Spleen (tissue), 11 donors: Measurements from ENCODE around the gene OSGEPL1. TPM values are rescaled to one million over a fixed set of nuclear protein-coding genes. Genes with fewer than 3 reads are reported as not detected.

Experiments
- DNase-seq: peaks from one replicate; pipeline ENCODE4 v3.0.0-alpha.2; 2020
- H3K27ac ChIP-seq, 8 donors: fragments of 200-600 bp; sonication (generic) in 7 of 8; 1 replicate in 4 of 8; 2 replicates in 4 of 8; pipeline versions ENCODE4 v1.5.0 to v1.8.0; 2016 to 2021; ENCODE audit warnings: inconsistent platforms in 4 of 8, mild to moderate bottlenecking in 4 of 8, moderate library complexity in 1 of 8
- H3K27me3 ChIP-seq, 7 donors: fragments of 200-600 bp; sonication (generic) in 6 of 7; replicated peaks in 1 of 7; 1 replicate in 4 of 7; 2 replicates in 3 of 7; pipeline versions ENCODE4 v1.5.0 to v1.8.0; 2016 to 2021; ENCODE audit warnings: inconsistent platforms in 3 of 7, mild to moderate bottlenecking in 1 of 7
- H3K36me3 ChIP-seq, 6 donors: fragments of 200-600 bp; sonication (generic) in 5 of 6; 1 replicate in 4 of 6; 2 replicates in 2 of 6; pipeline versions ENCODE4 v1.5.0 to v1.8.0; 2016 to 2021; ENCODE audit warnings: inconsistent platforms in 2 of 6
- H3K4me1 ChIP-seq, 6 donors: fragments of 200-600 bp; sonication (generic) in 5 of 6; 1 replicate in 3 of 6; 2 replicates in 3 of 6; pipeline versions ENCODE4 v1.5.0 to v1.8.0; 2016 to 2021; ENCODE audit warnings: inconsistent platforms in 3 of 6
- H3K4me3 ChIP-seq, 8 donors: fragments of 200-600 bp; sonication (generic) in 7 of 8; 1 replicate in 4 of 8; 2 replicates in 4 of 8; pipeline versions ENCODE4 v1.5.0 to v1.8.0; 2016 to 2021; ENCODE audit warnings: inconsistent platforms in 4 of 8, mild to moderate bottlenecking in 4 of 8, moderate library complexity in 2 of 8
- H3K9me3 ChIP-seq, 8 donors: fragments of 200-600 bp; sonication (generic) in 7 of 8; 1 replicate in 4 of 8; 2 replicates in 4 of 8; pipeline versions ENCODE4 v1.5.0 to v1.8.0; 2016 to 2021; ENCODE audit warnings: inconsistent platforms in 4 of 8
- POLR2A ChIP-seq, 3 donors: fragments of 450-650 bp; IDR thresholded peaks; one replicate each; pipeline ENCODE4 v1.5.1; 2017; ENCODE audit warnings: antibody characterized with exemption in 3 of 3, mild to moderate bottlenecking in 1 of 3
- POLR2AphosphoS5 ChIP-seq, 3 donors: sonication (generic); formaldehyde crosslinking; IDR thresholded peaks; one replicate each; pipeline ENCODE4 v1.5.1; 2017; ENCODE audit warnings: antibody characterized with exemption in 3 of 3
- WGBS, 5 donors: extraction: QIAGEN DNeasy Blood & Tissue Kit in 3 of 5; methylation state at CpG; one replicate each; pipeline versions ENCODE4 v1.1.5 to v1.1.7; 2013 to 2018; 5-methylcytosine and 5-hydroxymethylcytosine counted together
- intact Hi-C: fragments of 100-400 bp; cut with DNase I; formaldehyde crosslinking; loops from one replicate; pipeline ENCODE4 v1.15.0; 2023; ENCODE audit warnings: low total_unique reads
- polyA plus RNA-seq, 3 donors: library from polyadenylated mRNA; stranded (reverse); fragments of 200-250 nt; gene quantifications; one replicate each; pipeline ENCODE4 v1.2.1, GENCODE V29; 2013
- total RNA-seq, 7 donors: library from RNA; depleted of rRNA in 3 of 7; stranded (reverse); fragments of >200 nt in 3 of 7; fragmentation: NEBNext Ultra II Directional in 4 of 7; extraction: Animal tissue kit (Norgen Biotek cat#: 25700) in 4 of 7; gene quantifications; one replicate each; pipeline versions ENCODE4 v1.1.0 to v1.2.1, GENCODE V29; 2016 to 2021
- TF ChIP-seq, protein P1 (sequence below), 11 experiments: fragments of 200-600 bp in 7 of 11; fragments of 450-650 bp in 4 of 11; sonication (generic) in 4 of 11; IDR thresholded peaks in 8 of 11; conservative IDR thresholded peaks in 3 of 11; 1 replicate in 7 of 11; 2 replicates in 4 of 11; pipeline versions ENCODE4 v1.4.0 to v1.8.0; 2016 to 2021; ENCODE audit warnings: antibody characterized with exemption in 11 of 11, inconsistent platforms in 4 of 11, mild to moderate bottlenecking in 1 of 11
- donor health status: healthy with polysubstance abuse.
- donor health status: DM: no; HTN: no; CAD: no; lungs with moderate emphysema.
- donor health status: DM: no; HTN: no; CAD: no.
- donor health status: Bipolar disorder and iron deficiency.
- donor health status: healthy.
- donor health status: DM: no; HTN: no; CAD: no.
- donor health status: DM: yes; HTN: yes; CAD: no.

OSGEPL1 gene
- total and polyA plus RNA-seq, 10 donors: 6.2 to 13.9 (median 7.9) TPM

DNA sequence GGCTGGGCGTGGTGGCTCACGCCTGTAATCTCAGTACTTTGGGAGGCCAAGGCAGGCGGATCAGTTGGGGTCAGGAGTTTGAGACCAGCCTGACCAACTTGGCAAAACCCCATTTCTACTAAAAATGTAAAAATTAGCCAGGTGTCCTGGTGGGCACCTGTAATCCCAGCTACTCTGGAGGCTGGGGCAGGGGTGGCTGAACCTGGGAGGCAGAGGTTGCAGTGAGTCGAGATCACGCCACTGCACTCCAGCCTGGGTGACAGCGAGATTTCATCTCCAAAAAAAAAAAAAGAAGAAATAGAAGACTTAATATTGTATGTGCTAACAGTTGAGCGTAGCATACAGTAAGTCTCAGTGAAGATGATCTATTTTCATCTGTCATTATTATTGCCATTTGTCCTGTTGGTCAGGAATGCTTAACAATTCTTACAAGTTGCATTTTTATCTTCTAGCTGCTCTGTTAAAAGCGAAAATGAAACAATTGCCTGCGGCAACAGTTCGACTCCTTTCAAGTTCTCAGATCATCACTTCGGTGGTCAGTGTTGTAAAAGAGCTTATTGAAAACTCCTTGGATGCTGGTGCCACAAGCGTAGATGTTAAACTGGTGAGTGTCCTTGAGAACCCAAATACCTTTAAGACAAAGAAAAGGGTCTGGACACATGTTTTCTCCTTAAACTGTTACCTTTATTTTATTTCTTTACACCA is 28.9 kb upstream of the OSGEPL1 start:
- peaks cover 0 to 53% (median 38%) of the 10 kb centered on the region in 6 donors for H3K36me3 ChIP-seq
- DNase-seq: no peak
- H3K4me3 ChIP-seq: peak overlapping the region in 1 of 8 donors; percentile 47
- H3K9me3 ChIP-seq: no peaks in the 10 kb centered on the region
- 79 to 89% (median 83%) methylated on average over 12 of the region's 12 CpGs for WGBS, 5 donors
- H3K27me3 ChIP-seq: no peaks in the 10 kb centered on the region
- intact Hi-C loops: no loop called here
- peaks cover 0 to 9% (median under 1%) of the 10 kb centered on the region in 6 donors for H3K4me1 ChIP-seq
- peak overlapping the region in 4 of 8 donors; percentile 43 to 53 (median 48) for H3K27ac ChIP-seq
- TF ChIP-seq, protein P1, sequence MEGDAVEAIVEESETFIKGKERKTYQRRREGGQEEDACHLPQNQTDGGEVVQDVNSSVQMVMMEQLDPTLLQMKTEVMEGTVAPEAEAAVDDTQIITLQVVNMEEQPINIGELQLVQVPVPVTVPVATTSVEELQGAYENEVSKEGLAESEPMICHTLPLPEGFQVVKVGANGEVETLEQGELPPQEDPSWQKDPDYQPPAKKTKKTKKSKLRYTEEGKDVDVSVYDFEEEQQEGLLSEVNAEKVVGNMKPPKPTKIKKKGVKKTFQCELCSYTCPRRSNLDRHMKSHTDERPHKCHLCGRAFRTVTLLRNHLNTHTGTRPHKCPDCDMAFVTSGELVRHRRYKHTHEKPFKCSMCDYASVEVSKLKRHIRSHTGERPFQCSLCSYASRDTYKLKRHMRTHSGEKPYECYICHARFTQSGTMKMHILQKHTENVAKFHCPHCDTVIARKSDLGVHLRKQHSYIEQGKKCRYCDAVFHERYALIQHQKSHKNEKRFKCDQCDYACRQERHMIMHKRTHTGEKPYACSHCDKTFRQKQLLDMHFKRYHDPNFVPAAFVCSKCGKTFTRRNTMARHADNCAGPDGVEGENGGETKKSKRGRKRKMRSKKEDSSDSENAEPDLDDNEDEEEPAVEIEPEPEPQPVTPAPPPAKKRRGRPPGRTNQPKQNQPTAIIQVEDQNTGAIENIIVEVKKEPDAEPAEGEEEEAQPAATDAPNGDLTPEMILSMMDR (IDR thresholded peaks at IDR 0.05 in 8 of 11, conservative IDR thresholded peaks at IDR 0.05 in 3 of 11): no peak
- no peak for TF ChIP-seq POLR2AphosphoS5 (IDR thresholded peaks at IDR 0.05)
- no peak for TF ChIP-seq POLR2A (IDR thresholded peaks at IDR 0.05)

DNA sequence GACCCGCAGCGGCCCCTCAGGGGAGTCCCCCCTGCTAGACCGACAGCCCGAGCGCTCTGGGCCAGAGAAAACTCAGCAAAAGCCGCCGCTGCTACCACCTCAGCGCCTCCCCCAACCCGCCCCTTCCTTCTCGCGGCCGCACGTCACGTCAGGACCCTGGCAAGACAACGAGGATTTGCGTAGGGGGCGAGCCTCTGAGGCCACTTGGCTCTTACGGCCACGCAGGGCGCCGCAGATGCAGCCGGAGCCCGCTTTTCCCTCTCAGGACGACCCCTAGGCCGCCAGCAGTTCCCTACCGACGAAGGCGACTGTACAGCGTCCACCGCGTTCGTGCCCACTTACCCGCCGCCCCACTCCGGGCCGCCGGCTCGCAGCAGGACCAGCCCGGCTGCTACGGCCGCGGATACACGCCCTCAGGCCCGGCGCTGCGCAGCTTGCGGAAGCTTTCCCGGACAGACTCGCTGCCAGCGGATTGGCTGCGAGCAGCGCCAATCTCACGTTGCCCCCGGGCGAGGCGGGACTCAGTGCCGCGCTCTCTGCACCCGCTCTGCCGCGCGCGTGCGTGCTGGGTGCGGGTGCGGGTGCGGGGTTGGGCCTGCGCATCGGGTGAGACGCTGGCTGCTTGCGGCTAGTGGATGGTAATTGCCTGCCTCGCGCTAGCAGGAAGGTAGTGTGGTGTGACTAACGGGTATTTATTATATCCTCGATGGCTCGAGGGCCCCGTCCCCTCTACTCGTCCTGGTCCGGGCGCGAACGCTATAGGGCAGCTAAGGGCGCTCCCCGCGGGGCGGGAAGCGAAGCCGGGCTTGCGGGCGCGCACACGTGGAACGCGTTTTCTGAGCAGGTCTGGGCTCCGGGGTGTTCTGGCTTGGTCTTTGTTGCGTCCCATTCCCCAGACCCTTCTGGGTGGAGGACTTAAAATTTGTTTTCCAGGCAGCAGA is 21.6 kb upstream of the OSGEPL1 start, which contains the start of the genes ORMDL1 and PMS1:
TSS of gene ORMDL1 (minus strand) at position 413 of the 941 bp plus-strand sequence. CDS start 1,744 bp downstream, outside the sequence.
TSS of gene PMS1 (plus strand) at position 524 of the 941 bp plus-strand sequence. CDS start 7,360 bp downstream, outside the sequence.
- WGBS, 5 donors: 0% methylated on average over 59 to 96 of the region's 96 CpGs

DNA sequence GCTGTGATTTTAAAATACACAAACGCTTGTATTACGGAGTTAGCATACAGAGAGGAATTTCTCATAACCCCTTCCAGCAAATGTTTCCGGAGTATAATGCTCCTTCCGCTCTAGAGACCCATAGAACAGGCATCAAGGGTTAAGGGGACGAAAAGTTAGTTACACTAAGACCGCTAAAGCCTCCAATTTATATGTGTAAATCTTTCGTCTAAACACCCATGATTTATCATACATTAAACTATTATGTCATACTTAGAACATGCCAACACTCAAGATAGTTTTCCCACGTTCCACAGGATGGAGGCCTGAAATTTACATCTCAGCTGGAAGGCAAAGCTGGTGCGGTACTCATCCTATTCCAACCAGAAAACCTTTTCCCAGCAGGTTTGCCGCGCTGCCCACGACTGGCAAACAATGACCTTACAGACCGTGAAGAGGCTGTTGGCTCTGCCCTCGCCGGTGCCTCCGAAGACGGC is 20.9 kb upstream of the OSGEPL1 start:
- Histone ChIP-seq H3K9me3 (no peaks in the 10 kb centered on the region), H3K27me3 (no peaks in the 10 kb centered on the region), H3K4me3 (peak overlapping the region; percentile 72 to 94 (median 81)), H3K27ac (peak overlapping the region; percentile 95 to 99 (median 98)), H3K4me1 (peaks cover 24 to 75% (median 59%) of the 10 kb centered on the region in 6 donors), H3K36me3 (peaks cover 0 to 44% (median 26%) of the 10 kb centered on the region in 6 donors)
- WGBS, 5 donors: 0 to 1% (median 1%) methylated on average over 17 of the region's 17 CpGs
- DNase-seq: no peak
- TF ChIP-seq, protein P1 (IDR thresholded peaks at IDR 0.05 in 8 of 11, conservative IDR thresholded peaks at IDR 0.05 in 3 of 11): no peak
- TF ChIP-seq POLR2AphosphoS5 (IDR thresholded peaks at IDR 0.05): no peak
- no peak for TF ChIP-seq POLR2A (IDR thresholded peaks at IDR 0.05)
- intact Hi-C loops: no loop called here

More for the DNA sequence above, 21.6 kb upstream of the OSGEPL1 start, which contains the start of the genes ORMDL1 and PMS1:
- peak; percentile 99 for DNase-seq
- Histone ChIP-seq H3K9me3 (no peaks in the 10 kb centered on the region), H3K27me3 (no peaks in the 10 kb centered on the region), H3K4me3 (peak within 1 kb of the TSS; percentile 72 to 94 (median 81)), H3K4me1 (peaks cover 24 to 68% (median 55%) of the 10 kb centered on the region in 6 donors), H3K27ac (peak within 1 kb of the TSS; percentile 95 to 99 (median 98)), H3K36me3 (peaks cover 0 to 37% (median 19%) of the 10 kb centered on the region in 6 donors)
- TF ChIP-seq POLR2AphosphoS5 (IDR thresholded peaks at IDR 0.05) (peak; percentile 98 to 99 (median 99)), POLR2A (IDR thresholded peaks at IDR 0.05) (peak; percentile 9 to 90 (median 63))
- TF ChIP-seq, protein P1 (IDR thresholded peaks at IDR 0.05 in 8 of 11, conservative IDR thresholded peaks at IDR 0.05 in 3 of 11): peak in 4 of 11 experiments; percentile 7 to 12 (median 9)
- intact Hi-C loops: no loop called here
